ENCODE measurements around the gene CTNNA3.

Gene CTNNA3

GRCh38 chr10:67487906-67488619, 207.9 kb downstream of the CTNNA3 start:
- Histone ChIP-seq H3K27ac (ENCODE audit: low read length) (no peak overlapping the region), H3K4me3 (ENCODE audit: low read length) (no peak overlapping the region), H3K9me3 (ENCODE audit: control insufficient read depth, low read depth, low read length) (no peaks in the 10 kb centered on the region), H3K9ac (ENCODE audit: low read length) (no peak overlapping the region), H3K36me3 (ENCODE audit: control insufficient read depth, low read depth, low read length) (no peaks in the 10 kb centered on the region), H3K4me1 (ENCODE audit: control insufficient read depth, low read depth, low read length) (no peaks in the 10 kb centered on the region), H3K27me3 (ENCODE audit: control insufficient read depth, insufficient read depth, low read length) (no peaks in the 10 kb centered on the region)

GRCh38 chr10:67487199-67487598, 208.8 kb downstream of the CTNNA3 start:
- no peaks in the 10 kb centered on the region for H3K4me1 ChIP-seq (ENCODE audit: control insufficient read depth, low read depth, low read length)
- no peak overlapping the region for H3K27ac ChIP-seq (ENCODE audit: low read length)
- H3K9me3 ChIP-seq (ENCODE audit: control insufficient read depth, low read depth, low read length), result no peaks in the 10 kb centered on the region
- no peaks in the 10 kb centered on the region for H3K27me3 ChIP-seq (ENCODE audit: control insufficient read depth, insufficient read depth, low read length)
- no peak overlapping the region for H3K4me3 ChIP-seq (ENCODE audit: low read length)
- no peak overlapping the region for H3K9ac ChIP-seq (ENCODE audit: low read length)
- H3K36me3 ChIP-seq (ENCODE audit: control insufficient read depth, low read depth, low read length), result no peaks in the 10 kb centered on the region

- no peaks in the 10 kb centered on the region for H3K4me1 ChIP-seq (ENCODE audit: control insufficient read depth, low read depth, low read length)
- H3K36me3 ChIP-seq (ENCODE audit: control insufficient read depth, low read depth, low read length), result no peaks in the 10 kb centered on the region
- no peak overlapping the region for H3K4me3 ChIP-seq (ENCODE audit: low read length)
- H3K9me3 ChIP-seq (ENCODE audit: control insufficient read depth, low read depth, low read length), result no peaks in the 10 kb centered on the region
- H3K9ac ChIP-seq (ENCODE audit: low read length), result no peak overlapping the region
- no peaks in the 10 kb centered on the region for H3K27me3 ChIP-seq (ENCODE audit: control insufficient read depth, insufficient read depth, low read length)
- no peak overlapping the region for H3K27ac ChIP-seq (ENCODE audit: low read length)
These were observed 218.1 kb downstream of the CTNNA3 start for GRCh38 chr10:67477868-67478267.

- Histone ChIP-seq H3K4me1 (ENCODE audit: control insufficient read depth, low read depth, low read length) (no peaks in the 10 kb centered on the region), H3K36me3 (ENCODE audit: control insufficient read depth, low read depth, low read length) (no peaks in the 10 kb centered on the region), H3K4me3 (ENCODE audit: low read length) (no peak overlapping the region), H3K9me3 (ENCODE audit: control insufficient read depth, low read depth, low read length) (no peaks in the 10 kb centered on the region), H3K9ac (ENCODE audit: low read length) (no peak overlapping the region), H3K27ac (ENCODE audit: low read length) (no peak overlapping the region), H3K27me3 (ENCODE audit: control insufficient read depth, insufficient read depth, low read length) (no peaks in the 10 kb centered on the region)
These were observed 219.8 kb downstream of the CTNNA3 start for GRCh38 chr10:67476201-67476600.

GRCh38 chr10:67473850-67474633, 222.0 kb downstream of the CTNNA3 start:
- Histone ChIP-seq H3K36me3 (ENCODE audit: control insufficient read depth, low read depth, low read length) (no peaks in the 10 kb centered on the region), H3K27me3 (ENCODE audit: control insufficient read depth, insufficient read depth, low read length) (no peaks in the 10 kb centered on the region), H3K9me3 (ENCODE audit: control insufficient read depth, low read depth, low read length) (no peaks in the 10 kb centered on the region), H3K9ac (ENCODE audit: low read length) (no peak overlapping the region), H3K27ac (ENCODE audit: low read length) (no peak overlapping the region), H3K4me1 (ENCODE audit: control insufficient read depth, low read depth, low read length) (no peaks in the 10 kb centered on the region), H3K4me3 (ENCODE audit: low read length) (no peak overlapping the region)

- H3K27me3 ChIP-seq (ENCODE audit: control insufficient read depth, insufficient read depth, low read length), result no peaks in the 10 kb centered on the region
- H3K27ac ChIP-seq (ENCODE audit: low read length), result no peak overlapping the region
- H3K9me3 ChIP-seq (ENCODE audit: control insufficient read depth, low read depth, low read length), result no peaks in the 10 kb centered on the region
- no peaks in the 10 kb centered on the region for H3K4me1 ChIP-seq (ENCODE audit: control insufficient read depth, low read depth, low read length)
- H3K9ac ChIP-seq (ENCODE audit: low read length), result no peak overlapping the region
- no peaks in the 10 kb centered on the region for H3K36me3 ChIP-seq (ENCODE audit: control insufficient read depth, low read depth, low read length)
- H3K4me3 ChIP-seq (ENCODE audit: low read length), result no peak overlapping the region
These were observed 225.0 kb downstream of the CTNNA3 start for GRCh38 chr10:67471022-67471421.

GRCh38 chr10:67464278-67464677, 231.7 kb downstream of the CTNNA3 start:
- Histone ChIP-seq H3K36me3 (ENCODE audit: control insufficient read depth, low read depth, low read length) (no peaks in the 10 kb centered on the region), H3K9ac (ENCODE audit: low read length) (no peak overlapping the region), H3K4me1 (ENCODE audit: control insufficient read depth, low read depth, low read length) (no peaks in the 10 kb centered on the region), H3K27me3 (ENCODE audit: control insufficient read depth, insufficient read depth, low read length) (no peaks in the 10 kb centered on the region), H3K4me3 (ENCODE audit: low read length) (no peak overlapping the region), H3K9me3 (ENCODE audit: control insufficient read depth, low read depth, low read length) (no peaks in the 10 kb centered on the region), H3K27ac (ENCODE audit: low read length) (no peak overlapping the region)

- Histone ChIP-seq H3K27ac (ENCODE audit: low read length) (no peak overlapping the region), H3K27me3 (ENCODE audit: control insufficient read depth, insufficient read depth, low read length) (no peaks in the 10 kb centered on the region), H3K36me3 (ENCODE audit: control insufficient read depth, low read depth, low read length) (no peaks in the 10 kb centered on the region), H3K4me1 (ENCODE audit: control insufficient read depth, low read depth, low read length) (no peaks in the 10 kb centered on the region), H3K4me3 (ENCODE audit: low read length) (no peak overlapping the region), H3K9ac (ENCODE audit: low read length) (no peak overlapping the region), H3K9me3 (ENCODE audit: control insufficient read depth, low read depth, low read length) (no peaks in the 10 kb centered on the region)
These were observed 243.1 kb downstream of the CTNNA3 start for GRCh38 chr10:67452892-67453291.

- H3K27ac ChIP-seq (ENCODE audit: low read length), result no peak overlapping the region
- no peaks in the 10 kb centered on the region for H3K4me1 ChIP-seq (ENCODE audit: control insufficient read depth, low read depth, low read length)
- no peak overlapping the region for H3K9ac ChIP-seq (ENCODE audit: low read length)
- H3K9me3 ChIP-seq (ENCODE audit: control insufficient read depth, low read depth, low read length), result no peaks in the 10 kb centered on the region
- H3K4me3 ChIP-seq (ENCODE audit: low read length), result no peak overlapping the region
- no peaks in the 10 kb centered on the region for H3K27me3 ChIP-seq (ENCODE audit: control insufficient read depth, insufficient read depth, low read length)
- no peaks in the 10 kb centered on the region for H3K36me3 ChIP-seq (ENCODE audit: control insufficient read depth, low read depth, low read length)
These were observed 257.2 kb downstream of the CTNNA3 start for GRCh38 chr10:67438605-67439304.

GRCh38 chr10:67433276-67433675, 262.7 kb downstream of the CTNNA3 start:
- Histone ChIP-seq H3K4me3 (ENCODE audit: low read length) (no peak overlapping the region), H3K36me3 (ENCODE audit: control insufficient read depth, low read depth, low read length) (no peaks in the 10 kb centered on the region)

GRCh38 chr10:67402620-67403019, 293.4 kb downstream of the CTNNA3 start:
- Histone ChIP-seq H3K36me3 (ENCODE audit: control insufficient read depth, low read depth, low read length) (no peaks in the 10 kb centered on the region), H3K27ac (ENCODE audit: low read length) (no peak overlapping the region), H3K4me1 (ENCODE audit: control insufficient read depth, low read depth, low read length) (peaks cover 18% of the 10 kb centered on the region), H3K27me3 (ENCODE audit: control insufficient read depth, insufficient read depth, low read length) (no peaks in the 10 kb centered on the region), H3K4me3 (ENCODE audit: low read length) (no peak overlapping the region), H3K9me3 (ENCODE audit: control insufficient read depth, low read depth, low read length) (no peaks in the 10 kb centered on the region), H3K9ac (ENCODE audit: low read length) (no peak overlapping the region)

More at GRCh38 chr10:67433276-67433675, 262.7 kb downstream of the CTNNA3 start:
- Histone ChIP-seq H3K27ac (ENCODE audit: low read length) (no peak overlapping the region), H3K27me3 (ENCODE audit: control insufficient read depth, insufficient read depth, low read length) (no peaks in the 10 kb centered on the region), H3K9ac (ENCODE audit: low read length) (no peak overlapping the region), H3K4me1 (ENCODE audit: control insufficient read depth, low read depth, low read length) (no peaks in the 10 kb centered on the region), H3K9me3 (ENCODE audit: control insufficient read depth, low read depth, low read length) (no peaks in the 10 kb centered on the region)
